Erythroblast (primary cell): ENCODE measurements around the gene MAGEA3.
"Not testable (repeated sequence)": the region's sequence is repeated elsewhere in the genome, so short reads cannot be mapped to it uniquely, and the experiment has no call there.

Experiments used
- DNase-seq, 2 experiments: peaks; one replicate each; lab custom pipeline; 2025; lab: John Stamatoyannopoulos, UW
- GATA1 ChIP-seq: IDR thresholded peaks from 2 replicates; pipeline ENCODE4 v1.6.1; 2011; ENCODE audit warnings: low read depth, mild to moderate bottlenecking, control low read depth, low read length, moderate library complexity
- POLR2A ChIP-seq: IDR thresholded peaks from 2 replicates; pipeline ENCODE4 v1.6.1; 2011; ENCODE audit warnings: mild to moderate bottlenecking, low read length

MAGEA3 gene, protein sequence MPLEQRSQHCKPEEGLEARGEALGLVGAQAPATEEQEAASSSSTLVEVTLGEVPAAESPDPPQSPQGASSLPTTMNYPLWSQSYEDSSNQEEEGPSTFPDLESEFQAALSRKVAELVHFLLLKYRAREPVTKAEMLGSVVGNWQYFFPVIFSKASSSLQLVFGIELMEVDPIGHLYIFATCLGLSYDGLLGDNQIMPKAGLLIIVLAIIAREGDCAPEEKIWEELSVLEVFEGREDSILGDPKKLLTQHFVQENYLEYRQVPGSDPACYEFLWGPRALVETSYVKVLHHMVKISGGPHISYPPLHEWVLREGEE

GRCh38 chrX:152697952-152698931 is at the start of gene MAGEA3:
MAGEA3 (plus strand) TSS chrX:152698794; CDS start chrX:152700833, 2,039 bp downstream.
- DNase-seq = not testable (repeated sequence)

GRCh38 chrX:152652060-152652459 is 46.5 kb upstream of the MAGEA3 start:
- no peak for DNase-seq
- TF ChIP-seq POLR2A (no peak), GATA1 (no peak)

- no peak for TF ChIP-seq GATA1
- TF ChIP-seq POLR2A = no peak
- DNase-seq = no peak
Observed at GRCh38 chrX:152652467-152652866, 46.1 kb upstream of the MAGEA3 start.

- TF ChIP-seq POLR2A (no peak), GATA1 (no peak)
- DNase-seq = no peak
Observed at GRCh38 chrX:152656087-152656486, 42.5 kb upstream of the MAGEA3 start.

DNA sequence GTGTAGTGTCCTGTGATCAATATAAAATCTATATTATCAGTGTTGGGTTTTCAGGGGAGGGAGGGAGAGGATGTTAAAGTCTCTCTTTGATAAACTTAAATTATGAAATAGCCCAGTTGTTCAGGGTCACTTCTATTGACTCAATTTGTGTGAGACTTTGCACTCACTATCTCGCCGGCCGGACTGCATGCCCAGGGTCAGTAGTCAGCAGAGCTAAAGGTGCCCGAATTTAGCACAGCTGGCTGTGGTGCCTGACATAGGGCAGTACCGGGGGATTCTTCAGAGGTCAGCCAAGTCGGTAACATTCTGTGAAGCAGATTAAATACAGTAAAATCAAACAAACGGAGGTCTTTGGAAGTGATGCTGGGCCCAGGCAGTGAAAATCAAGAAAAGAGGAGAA is 41.7 kb upstream of the MAGEA3 start:
- DNase-seq = no peak
- no peak for TF ChIP-seq POLR2A
- TF ChIP-seq GATA1 = no peak

GRCh38 chrX:152658302-152658701 is 40.3 kb upstream of the MAGEA3 start:
- TF ChIP-seq POLR2A = no peak
- TF ChIP-seq GATA1 = no peak
- DNase-seq = no peak

DNA sequence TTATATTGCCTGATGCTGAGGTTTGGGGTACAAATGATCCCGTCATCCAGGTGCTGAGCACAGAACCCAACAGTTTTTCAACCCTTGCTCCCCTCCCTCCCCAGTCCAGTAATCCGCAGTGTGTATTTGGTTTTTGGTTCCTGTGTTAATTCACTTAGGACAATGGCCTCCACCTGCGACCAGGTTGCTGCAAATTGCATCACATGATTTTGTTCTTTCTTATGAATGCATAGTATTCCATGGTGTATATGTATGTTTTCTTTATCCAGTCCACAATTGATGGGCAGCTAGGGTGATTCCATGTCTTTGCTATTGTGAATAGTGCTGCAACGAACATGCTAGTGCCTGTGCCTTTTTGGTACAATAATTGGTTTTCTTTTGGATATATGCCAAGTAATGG is 35.5 kb upstream of the MAGEA3 start:
- TF ChIP-seq GATA1 (no peak), POLR2A (no peak)
- DNase-seq = no peak

DNA sequence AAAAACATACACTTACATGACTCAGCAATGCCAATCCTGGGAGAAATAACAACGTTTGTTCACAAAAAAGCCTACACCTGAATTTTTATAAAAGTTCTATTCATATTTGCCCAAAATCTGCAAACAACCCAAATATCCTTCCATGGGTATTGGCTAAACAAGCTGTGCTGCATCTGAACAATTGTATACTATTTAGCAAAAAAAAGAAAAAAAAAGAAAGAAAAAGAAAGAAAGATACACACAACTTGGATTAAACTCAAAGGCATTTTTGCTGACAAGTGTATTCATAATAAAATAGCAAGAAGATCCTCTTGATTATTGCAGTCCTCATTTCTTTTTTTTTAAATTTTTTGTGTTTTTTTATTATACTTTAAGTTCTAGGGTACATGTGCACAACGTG is 24.5 kb upstream of the MAGEA3 start:
- DNase-seq = no peak
- TF ChIP-seq POLR2A (no peak), GATA1 (no peak)

DNA sequence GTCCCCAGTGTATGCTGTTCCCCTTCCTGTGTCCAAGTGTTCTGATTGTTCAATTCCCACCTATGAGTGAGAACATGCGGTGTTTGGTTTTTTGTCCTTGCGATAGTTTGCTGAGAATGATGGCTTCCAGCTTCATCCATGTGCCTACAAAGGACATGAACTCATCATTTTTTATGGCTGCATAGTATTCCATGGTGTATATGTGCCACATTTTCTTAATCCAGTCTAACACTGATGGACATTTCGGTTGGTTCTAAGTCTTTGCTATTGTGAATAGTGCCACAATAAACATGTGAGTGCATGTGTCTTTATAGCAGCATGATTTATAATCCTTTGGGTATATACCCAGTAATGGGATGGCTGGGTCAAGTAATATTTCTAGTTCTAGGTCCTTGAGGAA is 23.9 kb upstream of the MAGEA3 start:
- DNase-seq = not testable (repeated sequence)

GRCh38 chrX:152681012-152681411 is 17.6 kb upstream of the MAGEA3 start:
- DNase-seq = not testable (repeated sequence)

GRCh38 chrX:152700390-152700789 is 1.8 kb downstream of the MAGEA3 start:
- not testable (repeated sequence) for DNase-seq

GRCh38 chrX:152706500-152706899 is 7.9 kb downstream of the MAGEA3 start:
- not testable (repeated sequence) for DNase-seq

DNA sequence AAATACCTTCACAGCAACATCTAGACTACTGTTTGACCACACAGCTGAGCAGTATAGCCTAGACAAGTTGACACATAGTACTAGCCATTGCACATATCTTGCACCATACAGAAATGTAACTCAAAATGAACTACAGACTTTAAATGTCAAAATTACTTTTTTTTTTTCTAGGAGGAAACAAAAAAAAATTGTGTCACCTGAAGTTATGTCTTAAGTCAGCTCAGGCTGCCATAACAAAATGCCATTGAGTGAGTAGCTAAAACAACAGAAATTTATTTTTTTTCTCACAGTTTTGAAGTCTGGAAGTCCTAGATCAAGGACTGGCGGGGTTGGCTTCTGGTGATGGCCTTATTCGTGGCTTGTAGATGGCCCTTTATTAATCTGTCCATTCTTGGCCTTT is 10.6 kb downstream of the MAGEA3 start, which contains the start of gene CSAG2:
Gene CSAG2, minus strand, starts transcription at position 101 of the 400 bp plus-strand sequence. CDS start 161 bp downstream, outside the sequence.
- DNase-seq = not testable (repeated sequence)

GRCh38 chrX:152713195-152713594 is 14.6 kb downstream of the MAGEA3 start:
- not testable (repeated sequence) for DNase-seq

DNA sequence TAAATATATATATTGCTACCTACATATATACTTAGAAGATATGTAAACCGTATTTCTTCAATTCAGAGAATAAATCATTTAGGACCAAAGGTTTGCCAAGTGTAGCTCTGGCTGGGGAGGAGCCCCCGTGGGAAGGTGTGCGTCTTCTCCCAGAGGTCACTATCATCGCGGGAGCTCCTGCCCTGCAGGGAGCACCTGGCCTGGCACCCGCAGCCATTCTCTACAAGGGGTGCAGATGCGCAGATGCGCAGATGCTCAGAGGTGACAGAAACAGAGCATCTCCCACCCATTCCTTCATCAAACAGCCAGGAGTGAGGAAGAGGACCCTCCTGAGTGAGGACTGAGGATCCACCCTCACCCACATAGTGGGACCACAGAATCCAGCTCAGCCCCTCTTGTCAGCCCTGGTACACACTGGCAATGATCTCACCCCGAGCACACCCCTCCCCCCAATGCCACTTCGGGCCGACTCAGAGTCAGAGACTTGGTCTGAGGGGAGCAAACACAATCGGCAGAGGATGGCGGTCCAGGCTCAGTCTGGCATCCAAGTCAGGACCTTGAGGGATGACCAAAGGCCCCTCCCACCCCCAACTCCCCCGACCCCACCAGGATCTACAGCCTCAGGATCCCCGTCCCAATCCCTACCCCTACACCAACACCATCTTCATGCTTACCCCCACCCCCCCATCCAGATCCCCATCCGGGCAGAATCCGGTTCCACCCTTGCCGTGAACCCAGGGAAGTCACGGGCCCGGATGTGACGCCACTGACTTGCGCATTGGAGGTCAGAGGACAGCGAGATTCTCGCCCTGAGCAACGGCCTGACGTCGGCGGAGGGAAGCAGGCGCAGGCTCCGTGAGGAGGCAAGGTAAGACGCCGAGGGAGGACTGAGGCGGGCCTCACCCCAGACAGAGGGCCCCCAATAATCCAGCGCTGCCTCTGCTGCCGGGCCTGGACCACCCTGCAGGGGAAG is 15.5 kb downstream of the MAGEA3 start, which contains the start of gene MAGEA2B:
Gene MAGEA2B, plus strand, starts transcription at position 814 of the 973 bp plus-strand sequence. CDS start 2,479 bp downstream, outside the sequence.
- DNase-seq = not testable (repeated sequence)
